K562 (cell line): ENCODE results near the gene TM9SF4. TPM values are rescaled to one million over a fixed set of nuclear protein-coding genes. Genes with fewer than 3 reads are reported as not detected.

Experiments
- ATAC-seq: fragments of 200-7000 bp; cut with Tn5 transposase; 3 replicates; pipeline ENCODE4 v1.9.1; 2020; ENCODE audit warnings: moderate library complexity
- BruUV-seq: library from RNA; stranded (reverse); fragments of 400-500 nt; replicated peaks from 2 replicates; lab custom pipeline; 2021; lab: Mats Ljungman, UMichigan
- CTCF ChIA-PET: fragments of 300-600 bp; formaldehyde crosslinking; extraction: SDS; loops from one replicate; lab custom pipeline; 2021; ENCODE audit warnings: low intra/inter-chr PET ratio; lab: Yijun Ruan, JAX
- POLR2A ChIA-PET: fragments of 300-600, 350-650 bp; sonication (Branson Sonifier 250); formaldehyde crosslinking; extraction: SDS; loops from one replicate; lab custom pipeline; 2021; ENCODE audit warnings: antibody characterized with exemption, inconsistent platforms; lab: Yijun Ruan, JAX
- DNase-seq, 4 experiments: peaks; one replicate each; pipeline versions ENCODE4 v3.0.0 to v3.0.0-alpha.2; 2011 to 2018; ENCODE audit warnings: low spot score in 3 of 4, mixed read lengths in 3 of 4; ENCODE audit errors: extremely low read depth in 1 of 4
- FAIRE-seq: peaks from 2 replicates; lab custom pipeline; 2011; peaks lifted over from hg19 to GRCh38; lab: Jason Lieb, UNC
- H2AFZ ChIP-seq: 2 replicates; pipeline ENCODE4 v1.6.0; 2011; ENCODE audit warnings: low read depth, low read length, control low read depth, inconsistent platforms
- H3K27ac ChIP-seq: fragments of 200-600 bp; 3 replicates; pipeline ENCODE4 v1.8.0; 2011; ENCODE audit warnings: low read depth, mild to moderate bottlenecking, control low read depth, inconsistent platforms, low read length, moderate library complexity, mixed read lengths; ENCODE audit errors: extremely low read depth
- H3K27me3 ChIP-seq, 2 experiments: fragments of 300-600 bp in 1 of 2; 2 replicates in 1 of 2; 3 replicates in 1 of 2; pipeline versions ENCODE4 v1.6.0 to v1.8.0; 2011; ENCODE audit warnings: inconsistent platforms in 2 of 2, low read length in 2 of 2, mild to moderate bottlenecking in 1 of 2, mixed read lengths in 1 of 2, moderate library complexity in 1 of 2; ENCODE audit not compliant: control insufficient read depth in 2 of 2, insufficient read depth in 2 of 2
- H3K36me3 ChIP-seq: fragments of 300-600 bp; 3 replicates; pipeline ENCODE4 v1.8.0; 2011; ENCODE audit warnings: mild to moderate bottlenecking, low read length, inconsistent platforms; ENCODE audit not compliant: control insufficient read depth, insufficient read depth
- H3K4me1 ChIP-seq, 2 experiments: fragments of 200-600 bp in 1 of 2; replicated peaks in 1 of 2; 2 replicates in 1 of 2; 3 replicates in 1 of 2; pipeline versions ENCODE4 v1.5.1 to v1.8.0; 2011; ENCODE audit warnings: inconsistent platforms in 2 of 2, low read length in 2 of 2, mild to moderate bottlenecking in 1 of 2, mixed read lengths in 1 of 2, moderate library complexity in 1 of 2; ENCODE audit not compliant: control insufficient read depth in 2 of 2, insufficient read depth in 2 of 2
- H3K4me2 ChIP-seq: 2 replicates; pipeline ENCODE4 v1.6.1; 2011; ENCODE audit warnings: low read length, control low read depth, inconsistent platforms, mixed read lengths; ENCODE audit not compliant: insufficient read depth
- H3K4me3 ChIP-seq: fragments of 200-600 bp; sonication (generic), shearing (Covaris generic); 2 replicates; pipeline ENCODE4 v1.5.1; 2016; ENCODE audit warnings: control low read depth, inconsistent platforms
- H3K79me2 ChIP-seq: fragments of 200-600 bp; 3 replicates; pipeline ENCODE4 v1.8.0; 2011; ENCODE audit warnings: low read length, inconsistent platforms; ENCODE audit not compliant: control insufficient read depth, insufficient read depth
- H3K9ac ChIP-seq, 2 experiments: 2 replicates each; pipeline versions ENCODE4 v1.6.0 to v1.6.1; 2011; ENCODE audit warnings: low read depth in 2 of 2, low read length in 2 of 2, control low read depth in 1 of 2, inconsistent platforms in 1 of 2, mild to moderate bottlenecking in 1 of 2, mixed read lengths in 1 of 2; ENCODE audit not compliant: insufficient read depth in 1 of 2
- H3K9me1 ChIP-seq: one replicate; pipeline ENCODE4 v1.6.0; 2011; ENCODE audit warnings: inconsistent platforms, mild to moderate bottlenecking, low read length, moderate library complexity; ENCODE audit not compliant: control insufficient read depth, insufficient read depth
- H3K9me3 ChIP-seq: replicated peaks from 2 replicates; pipeline ENCODE4 v1.5.1; 2011; ENCODE audit warnings: low read depth, low read length, inconsistent platforms; ENCODE audit not compliant: control insufficient read depth, insufficient read depth
- H4K20me1 ChIP-seq: replicated peaks from 2 replicates; pipeline ENCODE4 v1.6.1; 2011; ENCODE audit warnings: low read length, inconsistent platforms, mixed read lengths; ENCODE audit not compliant: control insufficient read depth, insufficient read depth
- BACH1 ChIP-seq: fragments of 200-800 bp; sonication (Bioruptor generic); IDR thresholded peaks from 2 replicates; pipeline ENCODE4 v1.6.1; 2016; ENCODE audit warnings: missing genetic modification characterization, missing compliant biosample characterization
- BDP1 ChIP-seq: IDR thresholded peaks from 3 replicates; pipeline ENCODE4 v1.6.1; 2011; ENCODE audit not compliant: insufficient read length, insufficient read depth
- FOSL1 ChIP-seq: fragments of 200-800 bp; sonication (Bioruptor generic); conservative IDR thresholded peaks from 2 replicates; pipeline ENCODE4 v1.6.1; 2016; ENCODE audit warnings: missing genetic modification characterization, missing compliant biosample characterization
- JUND ChIP-seq, 2 experiments: IDR thresholded peaks; 2 replicates in 1 of 2; 3 replicates in 1 of 2; pipeline ENCODE4 v1.6.1; 2011; ENCODE audit warnings: borderline replicate concordance in 2 of 2, low read depth in 2 of 2, low read length in 2 of 2, improper control_type of control experiment in 1 of 2, missing biosample characterization in 1 of 2, missing genetic modification characterization in 1 of 2, missing genetic modification reagents in 1 of 2
- KAT2B ChIP-seq: IDR thresholded peaks from one replicate; pipeline ENCODE4 v1.6.1; 2012; ENCODE audit warnings: low read depth, mild to moderate bottlenecking, control low read depth, inconsistent platforms, low read length, moderate library complexity
- PTRF ChIP-seq: fragments of 450-650 bp; IDR thresholded peaks from 2 replicates; pipeline ENCODE4 v1.6.1; 2016; ENCODE audit warnings: mild to moderate bottlenecking, missing genetic modification characterization, missing compliant biosample characterization
- SMAD3 ChIP-seq: fragments of 450-650 bp; formaldehyde crosslinking; conservative IDR thresholded peaks from 2 replicates; pipeline ENCODE4 v1.4.0; 2020; ENCODE audit warnings: mild to moderate bottlenecking
- SPI1 ChIP-seq: IDR thresholded peaks from 2 replicates; pipeline ENCODE4 v1.6.1; 2011; ENCODE audit warnings: low read depth, low read length, control low read depth, borderline replicate concordance
- SRSF3 ChIP-seq: fragments of 200-400 bp; formaldehyde crosslinking; IDR thresholded peaks from 2 replicates; pipeline ENCODE4 v1.6.1; 2016; ENCODE audit warnings: mild to moderate bottlenecking, low read length, moderate library complexity; ENCODE audit not compliant: insufficient read depth
- U2AF2 ChIP-seq: fragments of 200-400 bp; formaldehyde crosslinking; optimal IDR thresholded peaks from 2 replicates; pipeline ENCODE3; 2017; ENCODE audit warnings: low read depth, mild to moderate bottlenecking, low read length
- ZC3H11A ChIP-seq: IDR thresholded peaks from 2 replicates; pipeline ENCODE4 v1.6.1; 2012; ENCODE audit warnings: low read depth, low read length, improper control_type of control experiment
- ZNF253 ChIP-seq: fragments of 250-450 bp; sonication (Bioruptor Pico); conservative IDR thresholded peaks from 2 replicates; pipeline ENCODE4 v1.6.1; 2021; ENCODE audit warnings: mild to moderate bottlenecking
- whole genome bisulfite sequencing: fragments of 100-300 bp; shearing (Covaris generic); methylation state at CpG from one replicate; pipeline ENCODE4 v1.1.6; 2016; ENCODE audit warnings: low coverage, mixed read lengths; ENCODE audit not compliant: insufficient coverage; ENCODE audit errors: missing lambda C conversion rate; 5-methylcytosine and 5-hydroxymethylcytosine counted together
- in situ Hi-C: fragments of 300-500 bp; cut with MboI; formaldehyde crosslinking; loops from 4 replicates; pipeline ENCODE4 v1.15.0; 2018; ENCODE audit warnings: inconsistent platforms, mixed read lengths
- intact Hi-C: fragments of 100-400 bp; cut with micrococcal nuclease; formaldehyde crosslinking; loops from 2 replicates; pipeline ENCODE4 v1.14.2; 2022
- polyA plus RNA-seq, 8 experiments: library from polyadenylated mRNA; depleted of rRNA in 4 of 8; stranded (reverse) in 5 of 8; unstranded in 3 of 8; fragments of >200 nt; fragmentation: Nextera tagmentation in 2 of 8; fragmentation: Illumina TruSeq in 1 of 8; extraction: Ambion mirVana in 2 of 8; extraction: Trizol in 1 of 8; gene quantifications; 2 replicates each; pipeline versions ENCODE4 v1.2.1 to v1.2.3, GENCODE V29; 2011 to 2014; ENCODE audit warnings: inconsistent platforms in 1 of 8, missing spikeins in 1 of 8
- total RNA-seq, 7 experiments: library from RNA; depleted of rRNA in 6 of 7; stranded (reverse); fragments of >200 nt in 6 of 7; fragmentation: Illumina TruSeq in 2 of 7; extraction: Trizol in 2 of 7; gene quantifications; 2 replicates each; pipeline versions ENCODE4 v1.2.1 to v1.2.3, GENCODE V29; 2011 to 2021; ENCODE audit warnings: low replicate concordance in 1 of 7
- TF ChIP-seq, protein P1 (sequence below): sonication (generic); formaldehyde crosslinking; IDR thresholded peaks from 2 replicates; pipeline ENCODE4 v1.8.0; 2022; ENCODE audit warnings: missing genetic modification reagents, mild to moderate bottlenecking, borderline replicate concordance
- TF ChIP-seq, protein P2 (sequence below): fragments of 450-650 bp; IDR thresholded peaks from 2 replicates; pipeline ENCODE4 v1.7.0; 2016; ENCODE audit warnings: borderline replicate concordance
- TF ChIP-seq, protein P3 (sequence below): sonication (generic); formaldehyde crosslinking; IDR thresholded peaks from 2 replicates; pipeline ENCODE4 v1.8.0; 2022; ENCODE audit warnings: mild to moderate bottlenecking, low read depth, missing genetic modification reagents

The TM9SF4 gene
- total and polyA plus RNA-seq, 9 of the 15 experiments (the other 6 are each of a cell fraction or from before 2014, with no cell fraction given) = 14.5 to 46.3 (median 26.9) TPM

DNA sequence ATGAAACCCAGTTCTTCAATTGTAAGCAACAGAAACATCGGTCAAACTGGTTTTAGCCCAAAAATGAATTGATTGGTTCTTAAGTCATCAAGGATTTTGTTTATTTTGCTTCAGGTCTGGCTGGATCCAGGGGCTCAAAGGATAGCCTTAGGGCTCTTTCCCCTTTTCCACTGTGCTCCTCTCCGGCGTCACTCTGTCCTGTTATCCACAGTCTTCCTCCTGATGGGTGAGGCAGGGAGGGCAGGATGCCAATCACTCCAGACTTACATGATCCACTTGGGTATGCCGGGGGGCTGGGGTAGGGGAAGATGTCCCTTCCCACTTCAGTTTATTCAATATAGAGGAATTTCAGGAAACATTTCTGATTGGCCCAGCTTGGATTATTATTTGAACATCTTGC, 58.0 kb downstream of the TM9SF4 start:
- in situ Hi-C loops (loop anchor here (25.0 kb wide), 1 partner anchor 495 kb away; the partner anchor contains the start of gene C20orf203), intact Hi-C loops (no loop called here)
- WGBS = 92% methylated on average over 4 of the region's 4 CpGs
- TF ChIP-seq ZC3H11A (no peak), SPI1 (no peak), PTRF (tag) (no peak), BACH1 (tag) (no peak), SMAD3 (no peak), ZNF253 (CRISPR knock-in tag) (no peak), U2AF2 (no peak), BDP1 (no peak), FOSL1 (no peak), SRSF3 (no peak), JUND (IDR thresholded peaks at IDR 0.05; ENCODE audit: borderline replicate concordance, low read depth, low read length) (no peak), JUND (tag; IDR thresholded peaks at IDR 0.05; ENCODE audit: borderline replicate concordance, low read depth, low read length) (no peak), KAT2B (no peak)
- TF ChIP-seq, protein P1, sequence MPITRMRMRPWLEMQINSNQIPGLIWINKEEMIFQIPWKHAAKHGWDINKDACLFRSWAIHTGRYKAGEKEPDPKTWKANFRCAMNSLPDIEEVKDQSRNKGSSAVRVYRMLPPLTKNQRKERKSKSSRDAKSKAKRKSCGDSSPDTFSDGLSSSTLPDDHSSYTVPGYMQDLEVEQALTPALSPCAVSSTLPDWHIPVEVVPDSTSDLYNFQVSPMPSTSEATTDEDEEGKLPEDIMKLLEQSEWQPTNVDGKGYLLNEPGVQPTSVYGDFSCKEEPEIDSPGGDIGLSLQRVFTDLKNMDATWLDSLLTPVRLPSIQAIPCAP (CRISPR knock-in tag) = no peak
- TF ChIP-seq, protein P2, sequence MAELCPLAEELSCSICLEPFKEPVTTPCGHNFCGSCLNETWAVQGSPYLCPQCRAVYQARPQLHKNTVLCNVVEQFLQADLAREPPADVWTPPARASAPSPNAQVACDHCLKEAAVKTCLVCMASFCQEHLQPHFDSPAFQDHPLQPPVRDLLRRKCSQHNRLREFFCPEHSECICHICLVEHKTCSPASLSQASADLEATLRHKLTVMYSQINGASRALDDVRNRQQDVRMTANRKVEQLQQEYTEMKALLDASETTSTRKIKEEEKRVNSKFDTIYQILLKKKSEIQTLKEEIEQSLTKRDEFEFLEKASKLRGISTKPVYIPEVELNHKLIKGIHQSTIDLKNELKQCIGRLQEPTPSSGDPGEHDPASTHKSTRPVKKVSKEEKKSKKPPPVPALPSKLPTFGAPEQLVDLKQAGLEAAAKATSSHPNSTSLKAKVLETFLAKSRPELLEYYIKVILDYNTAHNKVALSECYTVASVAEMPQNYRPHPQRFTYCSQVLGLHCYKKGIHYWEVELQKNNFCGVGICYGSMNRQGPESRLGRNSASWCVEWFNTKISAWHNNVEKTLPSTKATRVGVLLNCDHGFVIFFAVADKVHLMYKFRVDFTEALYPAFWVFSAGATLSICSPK = no peak
- TF ChIP-seq, protein P3, sequence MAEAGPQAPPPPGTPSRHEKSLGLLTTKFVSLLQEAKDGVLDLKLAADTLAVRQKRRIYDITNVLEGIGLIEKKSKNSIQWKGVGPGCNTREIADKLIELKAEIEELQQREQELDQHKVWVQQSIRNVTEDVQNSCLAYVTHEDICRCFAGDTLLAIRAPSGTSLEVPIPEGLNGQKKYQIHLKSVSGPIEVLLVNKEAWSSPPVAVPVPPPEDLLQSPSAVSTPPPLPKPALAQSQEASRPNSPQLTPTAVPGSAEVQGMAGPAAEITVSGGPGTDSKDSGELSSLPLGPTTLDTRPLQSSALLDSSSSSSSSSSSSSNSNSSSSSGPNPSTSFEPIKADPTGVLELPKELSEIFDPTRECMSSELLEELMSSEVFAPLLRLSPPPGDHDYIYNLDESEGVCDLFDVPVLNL (CRISPR knock-in tag) = no peak
- H3K27me3 ChIP-seq = no peaks in the 10 kb centered on the region
- DNase-seq = no peak
- no peak overlapping the region for H2AFZ ChIP-seq
- H3K4me1 ChIP-seq = peaks cover 0 to 7% of the 10 kb centered on the region in 2 experiments; a peak in 1 of 5 replicates
- H3K9me1 ChIP-seq = no peaks in the 10 kb centered on the region
- no peak overlapping the region for H3K4me2 ChIP-seq
- no peak overlapping the region for H3K4me3 ChIP-seq
- no peak for ATAC-seq
- no peak overlapping the region for H3K27ac ChIP-seq
- no TSS peak for BruUV-seq
- H3K9ac ChIP-seq = no peak overlapping the region
- no peak for FAIRE-seq
- no peaks in the 10 kb centered on the region for H3K79me2 ChIP-seq
- H4K20me1 ChIP-seq = no peaks in the 10 kb centered on the region
- peaks cover 35% of the 10 kb centered on the region; the same call in 2 of the 3 replicates for H3K36me3 ChIP-seq
- ChIA-PET POLR2A (no interaction called here), CTCF (interaction anchor here (0.6 kb wide), 1 partner anchor 727 kb away, joined by 6 read pairs; no protein-coding TSS in a partner anchor)
- no peaks in the 10 kb centered on the region for H3K9me3 ChIP-seq
